ENCODE measurements around the gene CHST11.

- TF ChIP-seq CTCF (IDR thresholded peaks at IDR 0.05; ENCODE audit: low read depth, low read length, poor library complexity, severe bottlenecking) (no peak), EZH2phosphoT487 (IDR thresholded peaks at IDR 0.05; ENCODE audit: borderline replicate concordance, low read length) (no peak)
Measured at GRCh38 chr12:104640956-104641355, 184.2 kb downstream of the CHST11 start.

All from DOHH2 (cell line).